ENCODE measurements around the gene PLAC8.

- TF ChIP-seq ZNF274 (IDR thresholded peaks at IDR 0.05; ENCODE audit: low read depth, low read length): no peak
- no peak for TF ChIP-seq YY1 (IDR thresholded peaks at IDR 0.05; ENCODE audit: insufficient read depth, insufficient read length)
Measured at GRCh38 chr4:83125738-83126141, 11.2 kb upstream of the PLAC8 start.

Measured in NT2/D1 (cell line).